HG02870 (cell line): ENCODE data around the gene ATN1.
A peak's percentile ranks its signal among the peaks of the same experiment; 100 is the strongest.

ENCODE experiments used
- ATAC-seq: cut with Tn5 transposase; IDR thresholded peaks from one replicate; pipeline ENCODE4 v1.9.1; 2021; ENCODE audit warnings: mild to moderate bottlenecking, moderate library complexity; ENCODE audit not compliant: unreplicated experiment

The ATN1 gene

DNA sequence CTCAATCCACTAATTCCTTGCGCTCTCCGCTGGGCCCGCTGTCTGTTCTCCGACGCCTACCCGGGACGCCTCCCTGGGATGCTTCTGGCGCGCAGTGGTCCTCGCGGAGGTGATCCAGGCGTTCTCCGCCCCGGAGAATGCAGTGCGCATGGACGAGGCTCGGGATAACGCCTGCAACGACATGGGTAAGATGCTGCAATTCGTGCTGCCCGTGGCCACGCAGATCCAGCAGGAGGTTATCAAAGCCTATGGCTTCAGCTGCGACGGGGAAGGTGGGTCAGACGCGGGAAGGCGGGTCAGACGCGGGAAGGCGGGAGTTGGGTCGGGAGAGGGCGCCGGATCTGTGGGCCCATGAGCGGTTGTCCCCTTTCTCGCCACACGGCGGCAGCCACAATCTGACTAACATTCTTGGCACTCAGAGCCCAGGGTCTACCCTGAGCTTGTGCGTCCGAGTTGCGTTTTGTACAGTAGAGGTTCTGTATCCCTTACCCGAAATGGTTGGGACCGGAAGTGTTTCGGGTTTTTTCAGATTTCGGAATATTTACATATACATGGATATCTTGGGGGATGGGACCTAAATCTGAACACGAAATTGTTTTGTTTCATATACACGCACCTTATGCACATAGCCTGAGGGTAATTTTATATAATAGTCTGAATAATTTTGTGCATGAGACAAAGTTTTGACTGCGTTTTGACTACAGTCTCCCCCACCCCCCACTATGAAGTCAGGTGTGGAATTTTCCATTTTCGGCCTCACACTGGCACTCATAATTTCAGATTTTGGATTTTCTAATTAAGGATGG, 16.8 kb downstream of the ATN1 start:
- peak; percentile 39 for ATAC-seq

DNA sequence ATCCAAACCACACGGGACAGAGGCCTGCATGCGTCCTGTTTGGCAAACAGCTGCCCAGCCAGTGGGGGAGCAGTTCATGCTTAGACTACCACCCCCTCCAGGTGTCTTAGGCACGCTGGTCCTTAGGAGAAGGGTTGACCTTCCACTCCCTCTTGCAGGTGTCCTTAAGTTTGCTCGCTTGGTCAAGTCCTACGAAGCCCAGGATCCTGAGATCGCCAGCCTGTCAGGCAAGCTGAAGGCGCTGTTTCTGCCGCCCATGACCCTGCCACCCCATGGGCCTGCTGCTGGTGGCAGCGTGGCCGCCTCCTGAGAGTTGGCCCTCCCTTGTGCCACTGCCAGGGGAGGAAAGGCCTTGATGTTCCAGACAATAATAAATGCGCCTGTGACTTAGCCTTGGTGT, 17.9 kb downstream of the ATN1 start:
- ATAC-seq, result no peak

DNA sequence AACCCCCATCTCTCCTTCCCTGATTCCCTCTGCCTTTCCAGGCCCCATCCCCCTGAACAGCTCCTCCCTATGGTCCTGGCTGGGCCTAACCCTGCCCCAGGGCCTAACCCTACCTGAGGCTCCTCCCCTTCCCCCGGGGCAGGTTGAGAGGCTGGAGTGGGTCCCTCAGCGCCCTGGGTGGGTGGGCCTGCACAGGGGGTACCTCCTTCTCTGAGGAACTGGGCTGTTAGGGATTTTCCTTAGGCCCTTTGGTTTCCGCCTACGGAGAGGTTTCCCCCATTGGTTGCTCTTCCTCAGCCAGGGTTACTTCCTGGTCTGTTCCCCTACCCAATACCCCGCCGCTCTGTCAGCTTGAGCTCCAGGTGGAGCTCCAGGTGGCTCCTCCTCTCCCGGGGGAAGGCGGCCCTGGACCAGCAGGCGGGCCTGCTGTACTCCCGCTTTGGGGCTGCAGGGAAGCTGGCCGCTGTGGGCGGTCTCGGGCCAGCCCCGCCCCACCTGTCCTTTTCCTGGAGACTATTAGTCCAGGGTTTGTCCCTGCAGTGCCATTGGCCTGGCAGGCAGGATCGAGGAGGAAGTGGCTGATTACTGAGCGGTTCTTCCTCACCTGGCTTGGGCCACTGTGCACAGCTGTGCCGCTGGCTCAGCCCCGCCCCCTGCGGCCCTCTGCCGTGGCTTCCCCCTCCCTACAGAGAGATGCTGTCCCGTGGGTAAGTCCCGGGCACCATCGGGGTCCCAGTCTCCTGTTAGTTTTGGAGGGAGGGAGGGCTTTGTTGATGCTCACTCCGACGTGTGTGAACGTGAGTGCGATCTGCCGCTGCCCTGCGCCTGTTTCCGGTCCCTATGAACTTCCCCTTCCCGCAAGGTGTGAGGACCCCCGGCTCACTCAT, 18.5 kb downstream of the ATN1 start:
- no peak for ATAC-seq

DNA sequence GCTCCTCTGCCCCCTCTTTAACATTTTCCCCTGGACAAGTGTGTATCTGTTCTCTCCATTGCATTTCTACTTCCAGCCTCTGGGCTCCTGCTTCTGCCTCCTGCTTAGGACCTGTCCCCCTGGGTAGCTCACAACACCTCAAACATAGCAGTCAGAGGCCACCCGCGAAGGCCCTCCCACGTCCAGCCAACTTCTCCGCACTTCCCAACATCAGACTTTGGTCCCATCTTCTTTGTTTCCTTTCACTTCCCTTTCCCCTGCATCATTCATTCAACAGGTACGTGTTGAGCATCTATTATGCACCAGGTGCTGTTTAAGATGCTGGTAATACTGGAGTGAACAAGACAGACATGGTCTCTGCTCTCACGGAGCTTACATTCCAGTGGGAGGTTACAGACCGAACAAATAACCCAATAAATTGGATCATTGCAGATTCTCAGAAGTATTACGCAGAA, 19.2 kb downstream of the ATN1 start:
- ATAC-seq, result no peak

DNA sequence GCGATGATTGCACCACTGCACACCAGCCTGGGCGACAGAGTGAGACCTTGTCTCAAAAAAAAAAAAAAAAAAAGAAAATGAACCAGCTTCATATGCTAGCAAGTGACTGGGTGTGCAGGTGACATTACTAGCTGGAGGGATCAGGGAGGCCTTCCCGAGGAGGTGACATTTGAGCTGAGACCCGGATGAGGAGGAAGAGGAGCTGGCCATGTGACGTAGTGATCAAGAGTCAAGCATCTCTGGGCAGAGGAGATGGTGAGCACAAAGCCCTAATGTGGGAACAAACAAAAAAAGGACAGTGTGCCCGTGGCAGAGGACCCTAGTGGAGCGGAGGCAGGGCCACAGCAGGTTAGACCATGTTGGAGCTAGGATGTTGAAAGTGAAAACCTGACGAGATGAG, 19.9 kb downstream of the ATN1 start:
- ATAC-seq, result no peak

DNA sequence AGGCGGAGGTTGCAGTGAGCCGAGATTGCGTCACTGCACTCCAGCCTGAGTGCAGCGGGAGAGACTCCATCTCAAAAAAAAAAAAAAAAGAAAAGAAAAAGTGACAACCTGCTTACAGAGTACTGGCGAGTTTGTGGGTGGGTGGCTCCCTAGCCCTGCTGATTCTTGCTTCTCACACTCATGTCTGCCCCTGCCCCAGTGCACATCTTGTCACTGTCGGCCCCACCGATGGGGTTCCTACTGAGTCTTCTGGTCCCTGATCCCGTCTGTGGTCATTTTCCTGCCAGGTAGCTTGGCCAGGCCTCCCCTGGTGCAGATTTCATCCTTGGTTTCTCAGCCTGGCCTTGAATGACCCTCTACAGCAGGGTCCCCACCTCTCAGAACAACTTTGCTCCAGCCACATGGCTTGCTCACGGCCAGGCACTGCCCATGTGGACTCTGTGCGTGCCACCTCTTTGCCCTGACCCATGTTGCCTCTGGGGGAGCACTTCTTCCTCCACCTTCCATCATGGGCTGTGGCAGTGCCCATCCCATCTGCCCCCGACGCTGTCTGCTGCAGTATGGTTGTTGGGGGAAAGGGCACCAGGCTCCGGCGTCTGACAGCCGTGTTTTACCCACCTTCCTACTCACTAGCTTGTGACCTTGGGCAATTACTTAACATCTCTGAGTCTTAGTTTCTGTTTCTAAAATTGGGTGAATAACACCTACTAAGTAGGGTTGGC, 21.3 kb downstream of the ATN1 start:
- no peak for ATAC-seq

DNA sequence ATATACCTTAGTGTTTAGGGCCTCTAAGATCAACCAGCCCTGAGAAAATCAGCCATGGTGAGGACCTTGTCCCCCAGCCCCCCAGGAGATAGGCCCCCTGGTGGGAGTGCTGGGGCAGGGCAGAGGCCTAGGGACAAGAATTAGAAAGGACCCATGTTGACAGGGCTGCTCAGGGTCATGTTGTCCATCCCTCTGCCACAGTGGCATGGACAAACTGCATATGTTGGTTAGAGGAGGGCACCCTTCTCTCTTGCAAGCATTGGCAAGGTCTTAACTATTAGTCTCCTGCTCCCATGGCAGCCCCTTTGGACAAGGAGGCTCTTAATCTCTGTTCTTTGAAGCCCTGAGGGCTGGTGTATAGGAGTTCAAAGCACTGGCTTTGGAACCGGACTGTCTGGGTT, 22.6 kb downstream of the ATN1 start:
- ATAC-seq, result no peak

DNA sequence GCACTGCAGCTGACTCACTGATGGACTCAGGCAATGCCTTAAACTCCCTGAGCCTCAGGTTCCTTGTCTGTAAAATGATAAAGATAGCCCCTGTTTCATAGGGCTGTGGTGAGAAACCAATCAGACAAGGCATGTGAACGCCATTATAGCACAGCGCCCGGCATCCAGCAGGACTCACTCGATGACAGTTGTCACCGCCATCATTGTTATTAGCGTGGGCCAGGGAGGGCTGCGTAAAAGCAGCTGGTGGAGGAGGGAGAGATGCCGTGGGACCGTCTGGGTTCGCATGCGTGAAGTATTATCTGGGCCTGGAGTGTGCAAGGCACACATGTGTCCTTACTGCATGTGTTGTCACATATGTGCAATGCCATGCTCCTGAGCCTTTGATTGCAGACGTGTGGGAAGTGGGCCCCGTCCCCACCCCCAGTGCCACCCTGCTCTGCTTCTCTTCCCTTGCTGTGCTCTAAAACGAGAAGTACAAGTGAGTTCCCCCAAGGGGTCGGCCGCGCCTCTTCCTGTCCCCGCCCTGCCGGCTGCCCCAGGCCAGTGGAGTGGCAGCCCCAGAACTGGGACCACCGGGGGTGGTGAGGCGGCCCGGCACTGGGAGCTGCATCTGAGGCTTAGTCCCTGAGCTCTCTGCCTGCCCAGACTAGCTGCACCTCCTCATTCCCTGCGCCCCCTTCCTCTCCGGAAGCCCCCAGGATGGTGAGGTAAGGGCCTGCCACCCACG, 23.2 kb downstream of the ATN1 start, which contains the start of gene PTPN6:
PTPN6 (plus strand) TSS at position 546 of the 730 bp plus-strand sequence; CDS start at position 703, 157 bp downstream.
- ATAC-seq, result no peak

DNA sequence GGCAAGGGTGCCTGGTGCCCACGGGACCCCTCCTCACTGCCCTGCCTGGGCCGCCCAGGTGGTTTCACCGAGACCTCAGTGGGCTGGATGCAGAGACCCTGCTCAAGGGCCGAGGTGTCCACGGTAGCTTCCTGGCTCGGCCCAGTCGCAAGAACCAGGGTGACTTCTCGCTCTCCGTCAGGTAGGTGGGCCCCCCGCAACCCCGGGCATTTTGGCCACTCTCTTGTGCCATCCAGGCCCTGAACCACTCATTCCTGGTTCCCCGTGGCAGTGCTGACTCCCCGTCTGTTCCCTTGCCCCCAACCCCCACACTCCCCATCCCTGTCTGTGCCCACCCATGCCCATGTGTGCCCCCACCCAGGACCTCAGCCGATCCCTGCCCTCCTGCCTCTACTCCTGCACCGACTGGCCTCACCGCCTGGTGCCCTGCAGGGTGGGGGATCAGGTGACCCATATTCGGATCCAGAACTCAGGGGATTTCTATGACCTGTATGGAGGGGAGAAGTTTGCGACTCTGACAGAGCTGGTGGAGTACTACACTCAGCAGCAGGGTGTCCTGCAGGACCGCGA, 23.9 kb downstream of the ATN1 start:
- ATAC-seq, result no peak

DNA sequence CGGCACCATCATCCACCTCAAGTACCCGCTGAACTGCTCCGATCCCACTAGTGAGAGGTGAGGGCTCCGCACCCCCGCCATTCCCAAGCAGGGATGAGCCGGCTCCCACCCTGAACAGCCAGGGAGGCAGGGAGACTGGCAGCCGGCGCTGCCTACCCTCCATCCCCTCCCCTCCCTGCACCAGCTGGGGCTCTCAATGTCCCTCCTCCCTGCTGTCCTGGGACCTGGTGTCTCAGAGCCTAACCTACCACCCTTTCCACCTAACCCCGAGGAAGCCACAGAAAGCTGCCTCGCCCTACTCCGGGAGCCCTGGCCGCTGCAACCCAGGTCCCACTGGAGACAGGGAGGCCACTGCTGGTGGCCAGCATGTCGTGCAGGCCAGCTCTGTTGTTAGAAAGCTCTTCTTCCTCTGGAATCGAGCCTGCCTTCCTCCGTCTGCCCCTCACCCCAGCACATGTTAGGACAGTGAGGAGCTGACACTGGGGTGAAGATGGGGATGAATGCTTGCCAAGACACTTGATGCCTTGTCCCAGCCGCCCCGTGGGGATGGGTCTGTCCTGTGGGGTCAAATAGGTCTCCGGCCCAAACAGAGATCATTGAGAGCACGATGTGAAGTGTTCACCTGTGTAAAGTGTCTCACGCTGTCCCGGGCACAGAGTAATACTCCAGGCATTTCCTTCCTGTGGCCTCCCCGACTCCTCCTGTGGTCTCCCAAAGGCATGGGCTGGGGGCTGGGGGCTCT, 24.5 kb downstream of the ATN1 start:
- no peak for ATAC-seq

DNA sequence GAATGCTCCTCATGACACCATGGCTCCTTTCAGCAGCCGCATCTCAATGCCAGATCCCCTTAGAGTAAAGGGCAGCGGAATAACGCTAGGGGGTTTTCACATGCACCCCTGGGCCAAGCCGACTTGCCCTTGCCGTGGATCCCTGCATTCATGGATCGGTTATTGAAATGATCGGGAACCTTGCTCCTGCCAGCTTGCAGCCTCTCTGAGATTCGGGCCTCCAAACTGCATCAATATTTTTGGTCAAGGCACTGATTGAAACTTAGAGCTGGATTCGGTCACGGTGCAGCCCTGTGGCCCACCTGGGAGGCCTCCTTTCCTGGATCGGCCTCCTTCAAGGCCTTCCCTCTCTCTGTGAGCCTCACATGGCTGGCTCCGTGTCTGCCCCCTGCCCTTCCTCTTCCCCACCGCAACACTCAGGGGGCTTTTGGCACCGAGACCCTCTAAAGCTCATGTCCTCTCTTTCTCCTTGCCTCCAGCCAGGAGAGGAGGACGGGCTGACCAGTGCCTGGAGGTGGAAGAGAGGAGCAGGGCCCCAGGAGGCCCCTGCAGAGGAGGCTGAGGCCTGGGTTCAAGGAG, 25.2 kb downstream of the ATN1 start:
- ATAC-seq, result no peak

DNA sequence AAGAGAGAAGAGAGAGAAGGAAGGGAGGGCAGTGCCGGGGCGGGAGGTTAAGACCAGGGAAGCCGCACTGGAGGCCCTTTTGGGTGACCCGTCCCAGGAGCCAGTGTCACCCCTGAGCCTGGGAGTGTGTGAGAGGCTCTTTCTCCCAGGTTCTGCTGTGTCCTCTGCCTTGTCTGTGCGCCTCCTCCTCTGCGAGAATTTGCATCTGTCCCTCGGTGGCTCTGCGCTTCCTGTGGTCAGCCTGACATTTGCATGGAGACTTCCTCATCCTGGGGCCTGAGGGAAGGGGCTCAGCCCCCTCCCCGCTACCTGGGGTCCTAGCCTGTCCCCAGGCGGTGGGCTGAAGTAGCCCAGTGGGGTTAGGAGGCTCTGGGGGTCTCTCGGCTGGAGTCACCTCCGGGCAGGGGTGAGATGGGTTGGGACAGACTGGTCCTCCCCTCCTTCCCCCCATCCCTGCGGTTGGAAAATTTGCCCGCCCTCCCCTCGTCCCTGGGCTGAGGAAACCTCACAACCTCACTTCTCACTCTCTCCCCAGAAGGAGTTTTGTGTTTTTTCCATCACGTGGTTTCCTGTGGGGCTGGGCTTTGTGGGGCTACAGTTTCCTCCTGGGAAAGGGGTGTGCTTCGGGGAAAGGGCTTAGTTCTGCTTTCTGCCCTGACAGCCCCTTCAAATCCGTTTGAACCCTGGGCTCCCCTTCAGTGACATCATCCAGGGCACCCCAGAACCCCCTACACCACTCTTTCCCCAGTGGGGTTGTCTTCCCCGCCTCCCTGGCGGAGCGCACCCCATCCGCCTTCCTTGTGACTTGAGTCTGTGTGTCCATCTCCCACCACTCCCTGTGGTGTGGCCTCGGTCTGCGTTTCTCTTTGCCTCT, 25.9 kb downstream of the ATN1 start:
- ATAC-seq, result peak; percentile 50

DNA sequence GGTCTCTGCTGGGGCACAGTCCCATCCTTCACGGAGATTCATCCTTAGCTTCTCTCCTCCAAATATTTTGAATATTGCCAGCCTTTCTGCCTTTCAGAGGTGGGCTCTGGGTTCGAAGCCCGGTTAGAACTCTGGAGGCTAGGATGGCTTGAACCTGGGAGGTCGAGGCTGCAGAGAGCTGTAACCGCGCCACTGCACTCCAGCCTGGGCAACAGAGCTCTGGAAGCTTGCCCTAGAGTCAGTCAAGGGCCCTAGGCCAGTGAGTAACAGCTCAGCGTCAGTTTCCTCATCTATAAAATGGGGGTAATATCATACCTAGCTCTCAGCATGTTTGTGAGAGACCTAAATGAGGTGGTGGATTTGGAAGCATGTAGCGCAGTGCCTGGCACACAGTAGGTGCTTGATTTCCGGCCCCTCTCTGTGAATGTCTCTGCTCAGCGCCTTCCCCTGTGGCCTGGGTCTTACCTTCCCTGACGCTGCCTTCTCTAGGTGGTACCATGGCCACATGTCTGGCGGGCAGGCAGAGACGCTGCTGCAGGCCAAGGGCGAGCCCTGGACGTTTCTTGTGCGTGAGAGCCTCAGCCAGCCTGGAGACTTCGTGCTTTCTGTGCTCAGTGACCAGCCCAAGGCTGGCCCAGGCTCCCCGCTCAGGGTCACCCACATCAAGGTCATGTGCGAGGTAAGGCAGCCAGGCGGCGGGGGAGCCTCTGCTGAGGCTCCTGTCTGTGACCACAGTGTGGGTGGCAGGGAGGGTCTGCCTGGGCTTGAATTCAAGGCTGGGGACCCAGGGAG, 26.8 kb downstream of the ATN1 start:
- no peak for ATAC-seq

DNA sequence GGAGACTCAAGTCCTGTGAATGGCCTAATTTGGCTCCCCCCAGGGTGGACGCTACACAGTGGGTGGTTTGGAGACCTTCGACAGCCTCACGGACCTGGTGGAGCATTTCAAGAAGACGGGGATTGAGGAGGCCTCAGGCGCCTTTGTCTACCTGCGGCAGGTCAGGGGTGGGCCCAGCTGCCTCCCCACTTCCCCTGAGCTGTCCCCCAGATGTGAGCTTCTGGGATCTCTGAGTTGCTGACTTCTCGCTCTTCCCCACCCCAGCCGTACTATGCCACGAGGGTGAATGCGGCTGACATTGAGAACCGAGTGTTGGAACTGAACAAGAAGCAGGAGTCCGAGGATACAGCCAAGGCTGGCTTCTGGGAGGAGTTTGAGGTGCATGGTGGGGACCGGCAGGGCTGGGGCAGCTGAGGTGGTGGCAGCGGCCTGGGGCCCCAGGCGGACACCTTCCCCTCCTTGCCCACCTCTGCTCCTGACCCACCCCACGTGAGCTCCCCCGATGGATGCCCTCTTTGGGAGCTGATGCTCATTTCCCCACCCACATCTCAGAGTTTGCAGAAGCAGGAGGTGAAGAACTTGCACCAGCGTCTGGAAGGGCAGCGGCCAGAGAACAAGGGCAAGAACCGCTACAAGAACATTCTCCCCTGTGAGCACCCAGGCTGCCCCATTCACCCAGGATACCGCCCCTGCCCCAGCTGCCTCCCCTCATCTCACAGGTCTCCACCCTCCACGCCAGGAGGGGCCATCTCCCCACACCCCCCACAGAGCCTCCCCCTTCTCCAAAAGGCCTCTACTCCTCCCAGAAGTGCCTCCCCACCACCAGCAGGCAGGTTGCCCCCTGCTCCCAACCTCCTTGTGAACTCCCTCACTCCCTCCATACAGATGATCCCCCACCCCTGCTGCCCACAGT, 27.6 kb downstream of the ATN1 start:
- ATAC-seq, result no peak

DNA sequence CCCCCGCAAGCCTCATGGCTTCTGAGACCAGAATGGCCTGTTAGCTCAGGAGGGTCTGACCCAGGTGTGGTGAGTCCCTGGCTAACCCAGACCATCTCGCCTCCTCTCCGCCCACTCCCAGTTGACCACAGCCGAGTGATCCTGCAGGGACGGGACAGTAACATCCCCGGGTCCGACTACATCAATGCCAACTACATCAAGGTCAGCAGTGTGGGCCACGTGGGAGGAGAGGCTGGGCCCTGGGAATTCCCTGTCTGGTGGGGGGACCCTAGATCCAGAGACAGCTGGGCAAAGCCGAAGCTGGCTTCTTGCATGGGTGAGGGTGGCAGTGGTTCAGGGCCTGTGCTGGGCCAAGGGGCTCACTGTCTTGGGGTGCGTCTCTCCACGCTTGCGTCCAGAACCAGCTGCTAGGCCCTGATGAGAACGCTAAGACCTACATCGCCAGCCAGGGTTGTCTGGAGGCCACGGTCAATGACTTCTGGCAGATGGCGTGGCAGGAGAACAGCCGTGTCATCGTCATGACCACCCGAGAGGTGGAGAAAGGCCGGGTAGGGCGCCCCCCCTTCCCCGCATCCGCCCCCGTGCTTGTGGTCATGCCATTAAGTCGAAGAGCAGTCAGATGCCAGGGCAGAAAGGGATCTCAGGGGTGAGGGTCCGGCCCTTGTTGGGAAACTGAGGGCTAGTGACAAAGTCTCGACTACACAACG, 28.4 kb downstream of the ATN1 start:
- no peak for ATAC-seq
